GM18517 (cell line): ENCODE results near the gene CYB561D1.

Source experiments
- ATAC-seq: cut with Tn5 transposase; IDR thresholded peaks from one replicate; pipeline ENCODE4 v1.9.1; 2021; ENCODE audit warnings: mild to moderate bottlenecking, moderate library complexity; ENCODE audit not compliant: unreplicated experiment

The CYB561D1 gene

GRCh38 chr1:109479901-109480300 is 14.0 kb upstream of the CYB561D1 start:
- ATAC-seq: no peak

GRCh38 chr1:109481646-109482045 is 12.2 kb upstream of the CYB561D1 start:
- no peak for ATAC-seq

GRCh38 chr1:109482242-109482641 is 11.7 kb upstream of the CYB561D1 start:
- ATAC-seq: no peak

GRCh38 chr1:109482791-109483671 is 10.9 kb upstream of the CYB561D1 start:
- peak; percentile 18 for ATAC-seq

GRCh38 chr1:109483672-109484518 is 10.0 kb upstream of the CYB561D1 start, which contains the start of gene ATXN7L2:
Gene ATXN7L2 (plus strand): TSS chr1:109483905. CDS start chr1:109483954, 49 bp downstream.
- peak; percentile 62 for ATAC-seq

- ATAC-seq: no peak
Measured at GRCh38 chr1:109484519-109484975, 9.3 kb upstream of the CYB561D1 start.

GRCh38 chr1:109485001-109485400 is 8.9 kb upstream of the CYB561D1 start:
- ATAC-seq: no peak

- ATAC-seq: no peak
Measured at GRCh38 chr1:109487261-109487660, 6.6 kb upstream of the CYB561D1 start.

- ATAC-seq: no peak
Measured at GRCh38 chr1:109488201-109488600, 5.7 kb upstream of the CYB561D1 start.

GRCh38 chr1:109488696-109489095 is 5.2 kb upstream of the CYB561D1 start:
- ATAC-seq: no peak

GRCh38 chr1:109490029-109490933 is 3.6 kb upstream of the CYB561D1 start:
- ATAC-seq: no peak

GRCh38 chr1:109490934-109491302 is 3.0 kb upstream of the CYB561D1 start:
- no peak for ATAC-seq

GRCh38 chr1:109491372-109491771 is 2.5 kb upstream of the CYB561D1 start:
- ATAC-seq: no peak

GRCh38 chr1:109492779-109493178 is 1.1 kb upstream of the CYB561D1 start:
- ATAC-seq: no peak

GRCh38 chr1:109493227-109493626 is 667 bp upstream of the CYB561D1 start:
- ATAC-seq: no peak

- no peak for ATAC-seq
Measured at GRCh38 chr1:109495738-109496137, 1.8 kb downstream of the CYB561D1 start.

- ATAC-seq: no peak
Measured at GRCh38 chr1:109497449-109498160, 3.7 kb downstream of the CYB561D1 start.

GRCh38 chr1:109498161-109498801 is 4.4 kb downstream of the CYB561D1 start:
- no peak for ATAC-seq

GRCh38 chr1:109499081-109499480 is 5.2 kb downstream of the CYB561D1 start:
- ATAC-seq: no peak
